Measurements from ENCODE around the gene GSN. TPM values are rescaled to one million over a fixed set of nuclear protein-coding genes. Genes with fewer than 3 reads are reported as not detected.

GSN gene
- total RNA-seq, 2 experiments from 2014 or later = 8.0 to 9.6 TPM

DNA sequence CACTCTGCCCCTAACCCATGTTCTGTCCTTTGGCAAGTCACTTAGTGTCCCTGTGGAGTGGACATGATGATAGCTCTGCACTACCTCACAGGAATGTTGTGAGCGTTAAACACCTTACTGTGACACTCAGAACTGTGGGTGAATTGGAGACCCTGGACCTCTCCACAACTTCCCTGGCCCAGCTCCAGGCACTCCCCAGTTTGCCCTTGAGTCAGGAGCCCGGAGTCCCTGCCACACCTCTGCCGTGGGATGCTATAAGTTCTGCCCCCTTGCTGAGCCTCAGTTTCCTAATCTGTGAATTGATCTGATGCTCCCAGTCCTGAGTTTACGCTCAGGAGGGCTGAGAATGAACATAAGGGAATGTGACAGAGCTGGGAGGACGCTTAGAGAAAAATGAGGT lies 34.4 kb downstream of the GSN start:
- POLR2A ChIA-PET = no interaction called here

DNA sequence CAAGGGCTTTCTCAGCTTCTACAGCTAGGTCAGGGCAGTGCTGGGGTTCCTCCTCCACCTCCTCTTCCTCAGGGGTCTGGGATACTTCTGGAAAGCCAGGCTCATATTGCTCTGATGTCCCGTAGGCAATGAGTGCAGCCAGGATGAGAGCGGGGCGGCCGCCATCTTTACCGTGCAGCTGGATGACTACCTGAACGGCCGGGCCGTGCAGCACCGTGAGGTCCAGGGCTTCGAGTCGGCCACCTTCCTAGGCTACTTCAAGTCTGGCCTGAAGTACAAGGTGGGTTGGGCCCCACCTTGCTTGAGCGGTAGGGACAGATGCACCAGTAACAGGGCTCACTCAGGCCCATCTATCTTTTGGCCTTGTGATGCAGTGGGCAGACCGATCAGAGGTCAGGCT lies 34.8 kb downstream of the GSN start:
- no peak for ATAC-seq (ENCODE audit: low read depth)
- no peaks in the 10 kb centered on the region for H3K36me3 Mint-ChIP-seq
- DNase-seq = no peak
- no peak overlapping the region for H3K4me3 Mint-ChIP-seq
- no peaks in the 10 kb centered on the region for H3K9me3 Mint-ChIP-seq
- peaks cover 15% of the 10 kb centered on the region for H3K4me1 Mint-ChIP-seq
- H3K27me3 Mint-ChIP-seq = peaks cover 18% of the 10 kb centered on the region
- POLR2A ChIA-PET = no interaction called here
- no peak overlapping the region for H3K27ac Mint-ChIP-seq

More for the DNA sequence above, 34.4 kb downstream of the GSN start:
- Mint-ChIP-seq H3K27me3 (peaks cover 18% of the 10 kb centered on the region), H3K36me3 (no peaks in the 10 kb centered on the region), H3K4me3 (no peak overlapping the region), H3K27ac (no peak overlapping the region), H3K9me3 (no peaks in the 10 kb centered on the region), H3K4me1 (peaks cover 15% of the 10 kb centered on the region)
- ATAC-seq (ENCODE audit: low read depth) = no peak
- no peak for DNase-seq

DNA sequence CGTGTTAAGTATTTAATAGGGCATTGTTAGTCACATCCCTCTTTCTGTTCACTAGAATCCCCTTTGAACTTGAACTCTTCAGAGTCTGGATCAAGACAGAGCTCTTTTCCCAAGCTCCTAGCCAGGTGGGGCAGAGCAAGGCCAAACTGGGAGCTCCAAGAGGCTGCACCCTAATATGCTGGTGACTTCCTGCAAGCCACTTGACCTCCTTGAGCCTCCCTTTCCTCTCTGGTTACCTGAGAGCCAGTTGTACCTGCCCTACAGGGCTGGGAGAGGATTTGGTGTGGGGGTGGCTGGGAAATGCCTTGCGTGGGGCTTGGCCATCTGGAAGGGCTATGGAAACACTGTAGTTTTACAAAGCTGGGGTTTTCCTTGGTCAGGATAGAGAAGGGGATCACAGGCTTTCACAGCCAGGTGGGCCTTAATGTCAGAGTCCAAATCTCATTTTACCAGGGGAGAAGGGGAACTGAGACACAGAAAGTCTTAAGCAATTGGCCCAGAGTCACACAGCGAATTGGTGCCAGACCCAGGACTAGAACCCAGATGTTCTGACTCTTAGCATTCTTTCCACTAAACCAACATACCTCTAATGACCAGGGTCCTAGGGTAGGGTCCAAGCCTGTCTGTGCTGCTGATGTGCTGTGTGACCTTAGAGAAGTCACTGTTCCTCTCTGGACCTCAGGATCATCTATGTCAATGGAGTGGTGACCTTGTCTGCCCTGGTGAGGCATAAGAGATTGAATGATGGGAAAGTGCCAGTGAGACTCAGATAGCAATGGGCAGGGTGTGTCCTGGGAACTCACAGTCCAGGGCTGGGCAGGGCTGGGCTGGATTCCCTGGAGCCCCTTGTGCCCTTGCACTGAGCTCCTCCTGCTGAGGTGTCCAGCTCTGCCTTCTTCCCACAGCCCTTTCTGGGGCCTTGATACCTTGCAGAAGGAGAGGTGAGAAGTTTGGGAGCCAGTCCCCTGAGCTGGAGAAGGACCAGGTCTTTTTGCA lies 35.8 kb downstream of the GSN start:
- ATAC-seq (ENCODE audit: low read depth) (no peak), DNase-seq (no peak)
- no peaks in the 10 kb centered on the region for H3K36me3 Mint-ChIP-seq
- POLR2A ChIA-PET = no interaction called here
- no peak overlapping the region for H3K27ac Mint-ChIP-seq
- peaks cover 10% of the 10 kb centered on the region for H3K4me1 Mint-ChIP-seq
- peaks cover 11% of the 10 kb centered on the region for H3K27me3 Mint-ChIP-seq
- H3K9me3 Mint-ChIP-seq = no peaks in the 10 kb centered on the region
- no peak overlapping the region for H3K4me3 Mint-ChIP-seq

DNA sequence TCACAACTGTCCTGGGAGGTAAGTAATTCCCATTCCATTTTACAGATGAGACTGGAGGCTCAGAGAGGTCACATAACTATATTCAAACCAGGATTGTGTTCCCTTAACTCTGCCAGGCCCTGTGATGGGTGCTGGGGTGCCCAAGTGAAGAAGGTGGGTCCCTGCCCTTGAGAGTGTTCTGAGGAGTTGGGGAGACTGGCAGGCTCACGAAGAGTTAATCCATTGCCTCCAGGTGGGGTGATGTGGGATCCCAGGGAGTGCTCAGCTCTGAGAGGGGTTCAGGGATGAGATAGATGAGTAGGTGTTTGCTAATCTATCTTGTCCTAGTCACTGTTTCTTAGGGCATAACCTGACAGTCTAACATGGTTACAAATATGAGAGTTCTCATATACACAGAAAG lies 36.7 kb downstream of the GSN start:
- no peak overlapping the region for H3K27ac Mint-ChIP-seq
- ATAC-seq (ENCODE audit: low read depth) = no peak
- POLR2A ChIA-PET = no interaction called here
- peaks cover 8% of the 10 kb centered on the region for H3K27me3 Mint-ChIP-seq
- H3K4me1 Mint-ChIP-seq = peaks cover 6% of the 10 kb centered on the region
- H3K4me3 Mint-ChIP-seq = no peak overlapping the region
- no peaks in the 10 kb centered on the region for H3K36me3 Mint-ChIP-seq
- no peaks in the 10 kb centered on the region for H3K9me3 Mint-ChIP-seq
- no peak for DNase-seq

DNA sequence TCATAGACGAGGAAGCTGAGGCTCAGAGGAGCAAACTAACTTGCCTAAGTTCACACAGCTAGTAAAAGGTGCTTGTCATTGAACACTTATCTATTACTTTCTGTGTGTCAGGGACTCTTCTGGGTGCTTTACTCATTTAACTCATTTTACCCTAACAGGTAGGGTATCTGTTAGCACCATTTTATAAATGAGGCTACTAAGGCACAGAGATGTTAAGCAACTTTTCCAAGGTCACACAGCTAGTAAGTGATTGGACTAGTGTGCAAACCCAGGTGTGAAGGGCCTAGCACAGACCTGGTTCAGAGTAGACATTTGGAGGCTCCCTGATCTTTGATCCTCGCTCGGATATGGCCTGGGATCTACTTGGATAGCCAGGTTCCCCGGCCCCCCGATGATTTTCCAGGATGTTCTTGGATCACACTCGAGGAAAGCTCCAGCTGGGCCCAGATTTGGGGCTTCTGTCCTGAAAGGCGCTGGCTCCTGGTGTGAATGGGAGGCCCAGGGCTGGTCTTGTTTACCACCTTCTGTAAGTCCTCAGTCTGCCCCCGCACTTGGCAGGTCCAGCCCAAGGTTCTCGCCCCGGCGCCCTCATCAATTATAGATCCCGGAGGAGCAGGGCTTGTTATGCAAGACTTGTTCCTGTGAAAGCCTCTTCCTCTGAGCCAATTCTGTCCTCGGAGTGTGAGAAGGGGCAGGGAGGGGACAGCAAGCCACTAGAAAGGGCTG lies 37.5 kb downstream of the GSN start:
- ATAC-seq (ENCODE audit: low read depth) = no peak
- H3K4me1 Mint-ChIP-seq = peaks cover under 1% of the 10 kb centered on the region
- POLR2A ChIA-PET = no interaction called here

DNA sequence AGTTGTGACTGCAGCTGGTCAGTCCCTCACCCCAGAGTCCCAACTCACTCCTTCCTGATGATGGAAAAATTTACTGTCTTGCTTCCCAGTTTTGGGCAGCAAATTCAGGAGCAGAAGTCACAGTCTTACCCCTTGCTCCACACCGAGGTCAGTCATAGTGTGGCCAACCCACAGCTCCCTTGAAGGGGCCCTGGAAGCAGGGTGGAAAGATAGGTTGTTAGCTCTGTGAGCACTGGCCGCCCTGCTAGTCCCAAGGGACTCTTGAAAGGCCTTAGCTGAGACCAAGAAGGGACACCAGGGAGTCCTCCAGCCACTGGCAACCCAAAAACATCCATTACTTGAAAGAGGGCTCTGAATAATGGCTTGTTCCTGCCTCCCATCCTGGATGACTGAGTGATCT lies 40.0 kb downstream of the GSN start:
- Mint-ChIP-seq H3K4me1 (no peaks in the 10 kb centered on the region), H3K27ac (no peak overlapping the region), H3K4me3 (no peak overlapping the region), H3K9me3 (no peaks in the 10 kb centered on the region), H3K36me3 (no peaks in the 10 kb centered on the region), H3K27me3 (no peaks in the 10 kb centered on the region)
- ATAC-seq (ENCODE audit: low read depth) = no peak
- POLR2A ChIA-PET = no interaction called here
- no peak for DNase-seq

More for the DNA sequence above, 37.5 kb downstream of the GSN start:
- DNase-seq = no peak
- Mint-ChIP-seq H3K27ac (no peak overlapping the region), H3K4me3 (no peak overlapping the region), H3K36me3 (no peaks in the 10 kb centered on the region), H3K9me3 (no peaks in the 10 kb centered on the region), H3K27me3 (peaks cover 3% of the 10 kb centered on the region)

DNA sequence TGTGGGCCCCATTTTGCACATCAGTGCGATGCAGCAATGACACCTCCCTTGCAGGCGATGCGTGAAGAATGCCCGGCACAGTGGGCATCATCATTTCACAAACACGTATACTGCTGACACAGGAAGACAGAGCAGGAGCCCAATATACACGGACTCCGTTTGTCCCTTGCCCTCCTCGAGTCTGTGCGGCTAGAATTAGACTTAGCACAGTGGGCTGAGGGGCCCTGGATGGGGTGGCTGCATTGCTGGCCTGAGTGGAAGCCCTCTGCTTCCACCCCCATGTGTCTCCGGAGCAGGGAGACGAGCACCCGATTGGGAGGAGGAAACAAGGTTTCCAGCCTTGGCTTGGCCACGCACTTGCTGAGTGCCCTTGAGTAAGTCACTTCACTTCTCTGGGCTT lies 40.8 kb downstream of the GSN start:
- no peaks in the 10 kb centered on the region for H3K9me3 Mint-ChIP-seq
- no peaks in the 10 kb centered on the region for H3K27me3 Mint-ChIP-seq
- no peaks in the 10 kb centered on the region for H3K36me3 Mint-ChIP-seq
- POLR2A ChIA-PET = no interaction called here
- no peak overlapping the region for H3K4me3 Mint-ChIP-seq
- no peak for DNase-seq
- H3K4me1 Mint-ChIP-seq = no peaks in the 10 kb centered on the region
- no peak for ATAC-seq (ENCODE audit: low read depth)
- no peak overlapping the region for H3K27ac Mint-ChIP-seq

DNA sequence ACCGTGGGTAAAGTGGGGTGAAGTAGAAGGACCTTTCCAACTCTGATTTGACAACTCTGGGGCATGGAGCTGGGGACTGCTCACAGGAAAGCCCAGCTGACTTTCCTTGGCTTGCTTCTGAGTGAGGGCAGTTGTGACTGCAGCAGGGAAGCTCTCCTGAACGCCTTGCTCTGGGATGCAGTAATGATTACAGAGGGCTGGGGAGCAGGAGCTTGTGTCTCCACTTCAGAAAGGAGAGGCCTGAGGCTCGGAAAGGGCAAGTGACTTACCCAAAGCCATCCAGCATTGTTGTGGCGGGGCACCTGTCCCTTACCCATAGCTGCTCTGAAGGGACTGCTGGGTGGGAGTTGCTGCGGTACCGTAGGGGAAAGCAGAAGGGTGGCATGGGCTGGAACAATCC lies 41.2 kb downstream of the GSN start:
- H3K27me3 Mint-ChIP-seq = no peaks in the 10 kb centered on the region
- DNase-seq = no peak
- H3K27ac Mint-ChIP-seq = no peak overlapping the region
- H3K4me1 Mint-ChIP-seq = no peaks in the 10 kb centered on the region
- H3K4me3 Mint-ChIP-seq = no peak overlapping the region
- no peak for ATAC-seq (ENCODE audit: low read depth)
- H3K9me3 Mint-ChIP-seq = no peaks in the 10 kb centered on the region
- H3K36me3 Mint-ChIP-seq = no peaks in the 10 kb centered on the region
- POLR2A ChIA-PET = no interaction called here

DNA sequence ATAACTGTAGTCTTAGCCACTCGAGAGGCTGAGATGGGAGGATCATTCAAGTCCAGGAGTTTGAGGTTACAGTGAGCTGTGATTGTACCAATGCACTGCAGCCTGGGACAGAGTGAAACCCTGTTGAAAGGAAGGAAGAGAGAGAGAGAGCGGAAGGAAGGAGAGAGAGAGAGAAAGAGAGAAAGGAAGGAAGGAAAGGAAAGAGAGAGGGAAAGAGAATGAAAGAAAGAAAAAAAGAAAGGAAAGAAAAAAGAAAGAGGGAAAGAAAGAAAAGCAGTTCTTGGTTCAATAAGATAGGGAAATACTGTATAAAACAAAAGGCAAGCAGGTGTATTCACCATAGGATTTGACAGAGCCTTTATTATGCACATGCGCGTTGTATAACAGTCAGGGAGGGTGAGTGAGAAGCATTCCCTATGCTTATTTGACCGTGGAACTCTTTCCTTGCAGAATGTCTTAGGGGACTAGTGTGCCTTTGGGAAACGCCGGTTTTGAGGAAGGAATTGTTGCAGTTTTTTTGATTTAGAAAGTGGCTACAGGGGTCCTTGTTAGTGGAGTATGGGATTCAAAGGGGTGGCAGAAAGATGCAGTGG lies 42.0 kb downstream of the GSN start:
- DNase-seq (no peak), ATAC-seq (ENCODE audit: low read depth) (no peak)
- no peaks in the 10 kb centered on the region for H3K4me1 Mint-ChIP-seq
- no peak overlapping the region for H3K4me3 Mint-ChIP-seq
- POLR2A ChIA-PET = no interaction called here
- H3K9me3 Mint-ChIP-seq = no peaks in the 10 kb centered on the region
- H3K36me3 Mint-ChIP-seq = no peaks in the 10 kb centered on the region
- H3K27ac Mint-ChIP-seq = no peak overlapping the region
- no peaks in the 10 kb centered on the region for H3K27me3 Mint-ChIP-seq

DNA sequence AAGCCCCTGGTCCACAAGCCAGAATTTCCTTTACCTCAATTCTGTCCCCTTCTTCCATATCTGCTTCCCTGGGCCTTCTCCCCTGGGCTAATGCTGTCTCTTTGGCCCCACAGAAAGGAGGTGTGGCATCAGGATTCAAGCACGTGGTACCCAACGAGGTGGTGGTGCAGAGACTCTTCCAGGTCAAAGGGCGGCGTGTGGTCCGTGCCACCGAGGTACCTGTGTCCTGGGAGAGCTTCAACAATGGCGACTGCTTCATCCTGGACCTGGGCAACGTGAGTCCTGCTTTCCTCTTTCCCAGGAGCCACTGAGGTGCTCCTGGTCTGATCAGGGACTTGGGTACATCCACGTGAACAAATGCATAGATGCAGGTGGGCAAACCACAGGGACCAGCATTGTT lies 42.6 kb downstream of the GSN start:
- no peak overlapping the region for H3K27ac Mint-ChIP-seq
- DNase-seq (no peak), ATAC-seq (ENCODE audit: low read depth) (no peak)
- POLR2A ChIA-PET = no interaction called here
- no peaks in the 10 kb centered on the region for H3K27me3 Mint-ChIP-seq
- H3K4me1 Mint-ChIP-seq = no peaks in the 10 kb centered on the region
- H3K36me3 Mint-ChIP-seq = no peaks in the 10 kb centered on the region
- H3K9me3 Mint-ChIP-seq = no peaks in the 10 kb centered on the region
- H3K4me3 Mint-ChIP-seq = no peak overlapping the region

DNA sequence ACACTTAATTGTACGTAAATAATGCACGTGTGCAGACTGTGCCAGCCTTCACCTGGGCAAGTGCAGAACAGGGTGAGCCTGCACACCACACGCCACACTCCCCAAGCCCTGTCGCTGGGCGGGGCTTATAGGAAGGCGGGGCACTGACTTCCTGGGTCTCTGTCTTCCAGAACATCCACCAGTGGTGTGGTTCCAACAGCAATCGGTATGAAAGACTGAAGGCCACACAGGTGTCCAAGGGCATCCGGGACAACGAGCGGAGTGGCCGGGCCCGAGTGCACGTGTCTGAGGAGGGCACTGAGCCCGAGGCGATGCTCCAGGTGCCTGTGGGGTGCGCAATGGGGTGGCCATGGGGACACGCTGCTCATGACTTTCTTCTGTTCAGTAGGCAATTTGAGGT lies 44.2 kb downstream of the GSN start:
- H3K9me3 Mint-ChIP-seq = no peaks in the 10 kb centered on the region
- POLR2A ChIA-PET = no interaction called here
- no peak for DNase-seq
- ATAC-seq (ENCODE audit: low read depth) = no peak
- H3K27ac Mint-ChIP-seq = no peak overlapping the region
- no peaks in the 10 kb centered on the region for H3K36me3 Mint-ChIP-seq
- no peaks in the 10 kb centered on the region for H3K27me3 Mint-ChIP-seq
- no peak overlapping the region for H3K4me3 Mint-ChIP-seq
- H3K4me1 Mint-ChIP-seq = no peaks in the 10 kb centered on the region

DNA sequence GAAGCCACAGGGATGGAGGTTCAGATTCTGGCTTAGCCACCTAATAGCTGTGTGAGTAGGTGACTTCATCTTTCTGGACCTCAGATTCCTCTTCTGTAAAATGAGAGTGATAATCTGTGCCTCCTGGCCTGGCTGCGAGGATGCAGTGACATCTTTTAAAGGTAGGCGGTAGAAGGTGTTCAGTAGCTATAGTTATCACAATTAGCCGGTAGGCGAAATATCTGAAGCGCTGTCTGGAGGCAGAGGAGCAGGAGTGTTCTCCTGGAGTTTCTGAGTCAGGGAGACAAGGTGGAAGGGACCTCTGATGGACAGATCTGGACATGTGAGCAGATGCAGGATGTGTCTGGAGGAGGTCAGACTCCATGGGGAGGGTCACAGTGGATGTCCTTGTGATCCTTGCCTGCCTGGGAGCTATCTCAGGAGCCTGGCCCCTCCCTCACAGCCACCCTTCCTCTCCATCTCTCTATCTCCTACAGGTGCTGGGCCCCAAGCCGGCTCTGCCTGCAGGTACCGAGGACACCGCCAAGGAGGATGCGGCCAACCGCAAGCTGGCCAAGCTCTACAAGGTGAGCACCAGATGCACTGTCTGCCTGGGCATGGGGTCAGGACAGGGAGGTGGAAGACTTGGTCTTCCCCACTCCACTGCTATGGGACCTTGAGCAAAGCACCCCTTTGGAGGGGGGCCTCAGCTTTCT lies 45.6 kb downstream of the GSN start:
- no peaks in the 10 kb centered on the region for H3K9me3 Mint-ChIP-seq
- no peaks in the 10 kb centered on the region for H3K27me3 Mint-ChIP-seq
- ATAC-seq (ENCODE audit: low read depth) (no peak), DNase-seq (no peak)
- H3K27ac Mint-ChIP-seq = no peak overlapping the region
- POLR2A ChIA-PET = no interaction called here
- H3K4me1 Mint-ChIP-seq = no peaks in the 10 kb centered on the region
- H3K4me3 Mint-ChIP-seq = no peak overlapping the region
- H3K36me3 Mint-ChIP-seq = no peaks in the 10 kb centered on the region

DNA sequence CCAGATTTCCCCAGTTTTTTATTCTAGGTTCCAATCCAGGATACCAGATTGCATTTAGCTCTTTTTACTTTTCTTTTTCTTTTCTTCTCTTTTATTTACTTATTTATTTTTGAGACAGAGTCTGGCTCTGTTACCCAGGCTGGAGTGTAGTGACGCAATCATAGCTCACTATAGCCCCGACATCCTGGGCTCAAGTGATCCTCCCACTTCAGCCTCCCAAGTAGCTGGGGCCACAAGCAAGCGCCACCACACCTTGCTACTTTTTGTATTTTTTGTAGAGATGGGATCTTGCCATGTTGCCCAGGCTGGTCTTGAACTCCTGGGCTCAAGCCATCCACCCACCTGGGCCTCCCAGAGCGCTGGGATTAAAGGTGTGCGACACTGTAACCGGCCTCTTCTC lies 48.4 kb downstream of the GSN start:
- H3K9me3 Mint-ChIP-seq = no peaks in the 10 kb centered on the region
- H3K27me3 Mint-ChIP-seq = no peaks in the 10 kb centered on the region
- H3K4me1 Mint-ChIP-seq = peaks cover 13% of the 10 kb centered on the region
- H3K27ac Mint-ChIP-seq = no peak overlapping the region
- no peak overlapping the region for H3K4me3 Mint-ChIP-seq
- no peak for ATAC-seq (ENCODE audit: low read depth)
- POLR2A ChIA-PET = no interaction called here
- peaks cover 3% of the 10 kb centered on the region for H3K36me3 Mint-ChIP-seq
- DNase-seq = no peak
